Lower leg skin (tissue), 3 donors: ENCODE results near the gene PRTFDC1.

Source experiments
- CTCF ChIP-seq, 3 donors: fragments of 450-650 bp; IDR thresholded peaks; one replicate each; pipeline ENCODE4 v1.5.1; 2016; ENCODE audit warnings: antibody characterized with exemption in 3 of 3, mild to moderate bottlenecking in 3 of 3, moderate library complexity in 2 of 3
- POLR2A ChIP-seq, 2 donors: fragments of 450-650 bp; IDR thresholded peaks; one replicate each; pipeline ENCODE4 v1.6.1; 2016 to 2017; ENCODE audit warnings: antibody characterized with exemption in 2 of 2, mild to moderate bottlenecking in 1 of 2, moderate library complexity in 1 of 2

- TF ChIP-seq POLR2A (IDR thresholded peaks at IDR 0.05) (no peak), CTCF (IDR thresholded peaks at IDR 0.05) (no peak)
Measured at GRCh38 chr10:24910574-24910973, 41.8 kb downstream of the PRTFDC1 start.
